HG03342 (cell line): ENCODE results near the gene PTH2.
"Not testable (repeated sequence)": the region's sequence is repeated elsewhere in the genome, so short reads cannot be mapped to it uniquely, and the experiment has no call there.

Source experiments
- ATAC-seq: cut with Tn5 transposase; IDR thresholded peaks from one replicate; pipeline ENCODE4 v1.9.1; 2021; ENCODE audit warnings: mild to moderate bottlenecking, moderate library complexity; ENCODE audit not compliant: unreplicated experiment

The PTH2 gene

DNA sequence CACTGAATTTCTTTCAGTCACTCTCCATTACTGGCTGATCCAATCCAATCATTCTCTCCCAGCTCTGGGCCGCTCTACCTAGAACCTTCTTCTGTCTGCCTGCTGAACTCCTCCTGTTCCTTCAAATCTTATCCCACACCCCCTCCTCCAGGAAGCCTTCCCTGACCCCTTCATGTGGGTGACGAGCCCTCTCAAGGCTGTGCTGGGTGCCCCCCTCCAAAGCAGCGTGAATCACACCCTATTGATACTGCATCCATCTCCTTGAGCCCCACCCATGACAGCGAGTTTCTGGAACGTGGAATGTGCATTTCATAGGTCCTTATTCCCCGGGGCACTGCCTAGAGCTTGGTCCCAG is 25.2 kb upstream of the PTH2 start:
- ATAC-seq = no peak

DNA sequence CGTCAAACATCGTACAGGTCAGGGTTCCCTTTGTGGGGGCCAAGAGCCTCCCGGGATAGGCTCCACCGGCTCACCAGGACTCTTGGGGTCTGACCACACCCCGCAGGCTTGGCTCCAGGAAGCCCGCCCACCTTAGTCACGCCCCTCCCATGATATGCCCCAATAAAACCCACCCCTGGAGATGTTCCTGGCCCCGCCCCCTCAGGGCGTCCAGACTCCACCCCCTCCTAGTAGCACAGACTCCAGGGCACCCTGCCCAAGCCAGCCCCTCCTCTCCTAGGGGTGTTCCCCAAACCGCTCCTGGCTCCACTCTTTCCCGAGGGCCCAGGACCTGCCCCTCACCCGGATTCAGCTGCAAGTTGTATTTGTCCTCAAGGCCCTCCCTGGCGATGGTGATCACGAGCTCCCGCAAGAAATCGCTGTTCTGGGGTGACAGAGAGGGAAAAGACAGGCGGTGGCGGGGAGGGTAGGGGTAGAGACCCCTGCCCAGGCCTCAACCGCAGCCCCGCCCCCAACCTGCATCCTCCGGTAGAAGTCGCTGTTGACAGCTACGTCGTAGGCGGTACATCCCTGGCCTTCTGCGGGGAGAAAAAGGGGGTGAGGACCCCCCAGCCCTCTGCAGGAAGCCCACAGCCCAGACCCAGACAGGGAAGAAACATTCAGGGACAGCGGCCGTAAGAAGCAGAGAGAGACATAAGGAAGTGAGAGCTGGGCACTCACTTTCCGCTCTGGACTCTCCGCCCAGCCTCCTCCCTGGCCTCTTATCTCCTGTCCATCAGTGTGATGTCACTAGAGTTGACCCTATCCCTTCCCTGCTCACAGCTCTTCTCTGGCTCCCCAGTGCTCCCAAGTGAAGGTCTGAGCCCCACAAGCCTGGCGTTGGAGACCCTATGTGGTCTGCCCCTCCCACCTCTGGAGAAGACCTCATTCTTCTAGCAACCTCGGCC is 24.5 kb upstream of the PTH2 start:
- no peak for ATAC-seq

GRCh38 chr19:49445997-49446396 is 22.8 kb upstream of the PTH2 start:
- ATAC-seq = no peak

DNA sequence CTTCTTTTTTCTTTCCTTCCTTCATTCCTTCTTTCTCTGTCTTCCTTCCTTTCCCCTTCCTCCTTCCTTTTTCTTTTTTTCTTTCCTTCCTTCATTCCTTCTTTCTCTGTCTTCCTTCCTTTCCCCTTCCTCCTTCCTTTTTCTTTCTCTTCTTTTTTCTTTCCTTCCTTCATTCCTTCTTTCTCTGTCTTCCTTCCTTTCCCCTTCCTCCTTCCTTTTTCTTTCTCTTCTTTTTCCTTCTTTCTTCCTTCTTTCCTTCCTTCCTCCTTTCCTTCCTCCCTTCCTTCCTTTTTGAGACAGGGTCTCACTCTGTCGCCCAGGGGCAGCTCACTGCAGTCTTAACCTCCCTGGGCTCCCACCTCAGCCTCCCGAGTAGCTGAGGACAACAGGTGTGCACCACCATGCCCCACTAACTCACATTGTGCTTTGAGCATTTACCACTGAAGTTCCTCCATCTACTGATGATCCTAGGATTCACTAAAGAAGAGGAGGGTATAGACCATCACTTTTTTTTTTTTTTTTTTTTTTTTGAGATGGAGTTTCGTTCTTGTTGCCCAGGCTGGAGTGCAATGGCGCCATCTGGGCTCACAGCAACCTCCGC is 21.0 kb upstream of the PTH2 start:
- ATAC-seq = not testable (repeated sequence)

- peak; percentile 74 for ATAC-seq
Observed at GRCh38 chr19:49443366-49444099, 20.3 kb upstream of the PTH2 start.

DNA sequence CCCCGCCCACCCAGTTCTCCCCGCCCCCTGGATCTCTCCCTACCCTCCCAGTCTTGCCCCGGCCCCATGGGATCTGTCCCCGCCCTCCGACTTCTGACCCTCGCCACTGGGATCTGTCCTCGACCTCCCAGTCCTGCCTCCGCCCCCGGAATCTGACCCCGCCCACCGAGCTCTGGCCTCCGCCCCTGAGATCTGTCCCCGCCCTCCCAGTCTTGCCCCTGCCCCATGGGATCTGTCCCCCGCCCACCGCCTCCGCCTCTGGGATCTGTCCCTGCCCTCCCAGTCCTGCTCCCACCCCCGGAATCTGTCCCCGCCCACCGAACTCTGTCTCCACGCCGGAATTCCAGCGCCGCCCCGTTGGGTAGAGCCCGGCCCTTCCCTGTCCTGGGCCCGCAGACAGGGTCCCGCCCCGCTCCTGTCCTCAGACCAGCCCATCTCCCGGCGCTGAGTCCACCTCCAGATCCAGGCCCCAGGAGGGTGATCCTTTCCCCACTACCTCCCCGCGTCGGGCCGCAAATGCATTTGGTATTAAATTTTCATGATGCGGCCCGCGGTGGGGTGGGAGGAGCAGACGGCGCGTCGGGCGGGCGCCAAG is 19.6 kb upstream of the PTH2 start:
- ATAC-seq = no peak

- no peak for ATAC-seq
Observed at GRCh38 chr19:49442354-49442753, 19.1 kb upstream of the PTH2 start.

DNA sequence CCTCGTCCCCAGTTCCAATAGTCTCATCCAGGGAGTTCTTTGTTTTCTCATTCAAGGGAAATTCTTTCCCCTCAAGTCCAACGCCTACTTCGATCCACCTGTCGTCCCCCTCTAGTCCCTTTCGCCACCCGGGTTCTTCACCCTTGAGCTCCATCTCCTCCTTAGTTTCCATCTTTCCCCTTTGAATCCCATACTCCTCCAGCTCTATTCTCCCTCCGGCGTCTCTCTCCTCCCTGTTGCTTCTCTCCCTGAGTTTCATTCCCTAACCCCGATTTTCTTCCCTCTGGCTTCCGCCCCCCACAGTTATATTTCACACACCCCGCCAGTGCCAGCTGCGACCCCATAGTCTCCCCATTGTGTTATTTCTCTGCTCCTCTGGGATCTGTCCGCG is 18.7 kb upstream of the PTH2 start:
- no peak for ATAC-seq

- ATAC-seq = no peak
Observed at GRCh38 chr19:49441210-49441959, 18.1 kb upstream of the PTH2 start, which contains the start of gene SLC17A7. TSS of gene SLC17A7 (minus strand) at chr19:49441527. CDS start at chr19:49441379, 148 bp downstream.

GRCh38 chr19:49440439-49441209 is 17.4 kb upstream of the PTH2 start:
- ATAC-seq = no peak

DNA sequence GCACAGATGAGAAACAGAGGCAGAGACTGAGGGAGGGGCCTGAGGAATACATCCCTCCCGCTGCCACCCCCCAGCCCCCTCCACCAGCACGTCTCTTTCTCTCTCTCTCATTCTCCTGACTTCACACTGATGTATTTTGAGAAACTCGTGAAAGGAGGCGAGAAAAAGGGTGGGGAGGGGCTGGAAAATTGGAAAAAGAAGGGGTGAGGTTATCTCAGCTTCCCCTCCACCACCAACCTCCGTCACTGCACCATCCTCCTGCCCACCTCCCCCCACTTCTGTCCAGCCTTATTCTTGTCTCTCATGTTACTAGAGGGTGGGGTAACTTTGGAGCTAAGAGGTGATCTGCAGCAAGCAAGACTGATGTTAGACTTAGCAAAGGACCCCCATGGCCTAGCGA is 16.6 kb upstream of the PTH2 start:
- no peak for ATAC-seq

- ATAC-seq = no peak
Observed at GRCh38 chr19:49438261-49438660, 15.0 kb upstream of the PTH2 start.

- ATAC-seq = no peak
Observed at GRCh38 chr19:49437231-49437630, 14.0 kb upstream of the PTH2 start.

- no peak for ATAC-seq
Observed at GRCh38 chr19:49436381-49437017, 13.3 kb upstream of the PTH2 start.

- ATAC-seq = no peak
Observed at GRCh38 chr19:49435670-49436069, 12.4 kb upstream of the PTH2 start.

GRCh38 chr19:49434907-49435583 is 11.8 kb upstream of the PTH2 start:
- no peak for ATAC-seq

DNA sequence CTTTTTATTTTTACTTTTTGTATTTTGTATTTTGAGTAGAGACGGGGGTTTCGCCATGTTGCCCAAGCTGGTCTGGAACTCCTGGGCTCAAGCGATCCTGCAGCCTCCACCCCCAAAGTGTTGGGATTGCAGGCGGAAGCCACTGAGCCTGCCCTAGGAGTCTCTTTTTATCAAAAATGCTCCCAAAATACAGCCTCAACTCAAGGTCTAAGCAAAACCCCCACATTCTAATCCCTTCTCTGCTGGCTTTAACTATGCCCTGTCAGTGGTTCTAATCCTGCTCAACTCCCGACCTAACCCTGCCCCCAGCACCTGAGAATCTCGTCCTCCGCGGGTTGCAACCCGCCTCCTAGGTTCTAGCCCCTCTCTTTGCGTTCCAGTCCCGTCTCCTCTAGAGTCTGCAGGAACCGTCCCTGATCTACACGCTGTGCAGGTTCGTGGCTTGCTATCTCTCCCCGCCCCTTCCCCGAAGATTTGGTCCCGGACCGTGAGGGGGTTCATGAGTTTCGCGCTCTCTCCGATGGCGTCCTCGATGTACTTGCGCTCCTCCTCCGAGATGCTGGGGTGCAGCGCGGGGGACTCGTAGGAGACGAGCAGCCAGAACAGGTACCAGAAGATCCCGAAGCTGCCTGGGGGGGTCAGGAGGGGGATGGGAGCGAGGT is 10.1 kb upstream of the PTH2 start:
- ATAC-seq = no peak
